ENCODE results near the gene ST8SIA5. TPM values are rescaled to one million over a fixed set of nuclear protein-coding genes. Genes with fewer than 3 reads are reported as not detected.

ST8SIA5 gene
- total and polyA plus RNA-seq, 10 of the 15 experiments (the other 5 are each of a cell fraction or from before 2014, with no cell fraction given), result 0.02 to 0.32 (median 0.12) TPM; not detected in 1

DNA sequence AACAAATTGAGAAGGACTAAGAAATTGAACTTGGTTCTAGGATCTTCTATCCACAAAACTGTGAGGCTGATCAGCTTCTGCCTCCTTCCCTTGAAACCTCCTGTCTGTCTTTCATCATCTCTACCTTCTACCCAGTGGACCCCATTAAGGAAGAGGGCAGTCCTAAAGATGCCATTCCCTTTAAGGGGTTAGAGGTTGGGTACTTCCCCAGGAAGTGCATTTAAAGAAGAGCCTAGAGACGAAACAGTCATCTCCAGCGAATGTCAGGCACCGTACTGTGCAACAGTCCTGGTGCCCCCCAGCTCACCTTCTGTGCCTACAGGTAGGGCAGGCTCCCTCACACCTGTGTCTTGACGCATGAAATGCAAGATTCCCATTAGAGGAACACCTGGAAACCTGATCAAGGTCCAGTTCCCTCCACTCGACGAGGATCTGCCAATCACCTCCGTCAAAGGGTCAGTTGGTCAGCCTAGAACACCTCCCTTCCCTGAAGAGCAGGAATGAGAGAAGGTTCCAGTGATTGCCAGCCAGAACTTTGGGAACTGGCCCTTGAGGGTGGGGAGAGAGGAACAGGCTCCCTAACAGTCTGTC lies 120.7 kb downstream of the ST8SIA5 start:
- intact Hi-C loops (cut with micrococcal nuclease; ENCODE audit: unreplicated experiment), result no loop called here
- SMC1A ChIA-PET (ENCODE audit: uncharacterized antibody, unreplicated experiment), result no interaction called here
- no peak overlapping the region for H3K4me3 ChIP-seq
- CTCF ChIA-PET, result no interaction called here
- no peaks in the 10 kb centered on the region for H4K20me1 ChIP-seq (ENCODE audit: control insufficient read depth, insufficient read depth)
- in situ Hi-C loops (cut with MboI), result no loop called here
- RAD21 ChIA-PET (ENCODE audit: unreplicated experiment), result no interaction called here
- H3K79me2 ChIP-seq (ENCODE audit: control insufficient read depth, insufficient read depth, low read length), result no peaks in the 10 kb centered on the region
- no peak overlapping the region for H2AFZ ChIP-seq (ENCODE audit: control insufficient read depth, low read depth, low read length)
- DNase-seq (ENCODE audit: low read depth, low spot score) (no peak), FAIRE-seq (no peak), ATAC-seq (no peak)
- BruUV-seq (replicated peaks), result no TSS peak
- no peaks in the 10 kb centered on the region; the same call in 2 of the 3 replicates for H3K9me3 ChIP-seq (replicated peaks; ENCODE audit: control insufficient read depth, insufficient read depth, low read length)
- POLR2A ChIA-PET, result no interaction called here
- no peaks in the 10 kb centered on the region for H3K36me3 ChIP-seq (ENCODE audit: control insufficient read depth in 2 of 2, insufficient read depth in 2 of 2, low read length in 1 of 2)
- H3K27ac ChIP-seq (ENCODE audit: control insufficient read depth, insufficient read depth), result no peak overlapping the region
- H3K4me2 ChIP-seq (ENCODE audit: control insufficient read depth, insufficient read depth), result no peak overlapping the region
- H3K27me3 ChIP-seq (replicated peaks in 1 of 2; ENCODE audit: control insufficient read depth in 2 of 2, insufficient read depth in 2 of 2, low read length in 1 of 2), result no peaks in the 10 kb centered on the region; a peak in 1 of 4 replicates
- TF ChIP-seq ZBED1 (IDR thresholded peaks at IDR 0.05; ENCODE audit: borderline replicate concordance), result no peak
- TF ChIP-seq NR2F1 (conservative IDR thresholded peaks at IDR 0.05), result no peak
- no peak for TF ChIP-seq GATAD2B (conservative IDR thresholded peaks at IDR 0.05; ENCODE audit: low read depth)
- no peak for TF ChIP-seq ETV6 (conservative IDR thresholded peaks at IDR 0.05 in 1 of 2, IDR thresholded peaks at IDR 0.05 in 1 of 2; ENCODE audit: borderline replicate concordance in 1 of 2, low read depth in 1 of 2)
- TF ChIP-seq EGR1 (IDR thresholded peaks at IDR 0.05; ENCODE audit: borderline replicate concordance in 1 of 2, low read depth in 2 of 2, low read length in 2 of 2), result no peak
- H3K9ac ChIP-seq (ENCODE audit: control insufficient read depth, insufficient read depth, low read length), result no peak overlapping the region
- 15% methylated on average over 7 of the region's 7 CpGs for WGBS (ENCODE audit: insufficient coverage, insufficient replicate concordance, low lambda C conversion rate, missing lambda C conversion rate)
- no peaks in the 10 kb centered on the region for H3K4me1 ChIP-seq (ENCODE audit: control insufficient read depth, insufficient read depth, low read length)

DNA sequence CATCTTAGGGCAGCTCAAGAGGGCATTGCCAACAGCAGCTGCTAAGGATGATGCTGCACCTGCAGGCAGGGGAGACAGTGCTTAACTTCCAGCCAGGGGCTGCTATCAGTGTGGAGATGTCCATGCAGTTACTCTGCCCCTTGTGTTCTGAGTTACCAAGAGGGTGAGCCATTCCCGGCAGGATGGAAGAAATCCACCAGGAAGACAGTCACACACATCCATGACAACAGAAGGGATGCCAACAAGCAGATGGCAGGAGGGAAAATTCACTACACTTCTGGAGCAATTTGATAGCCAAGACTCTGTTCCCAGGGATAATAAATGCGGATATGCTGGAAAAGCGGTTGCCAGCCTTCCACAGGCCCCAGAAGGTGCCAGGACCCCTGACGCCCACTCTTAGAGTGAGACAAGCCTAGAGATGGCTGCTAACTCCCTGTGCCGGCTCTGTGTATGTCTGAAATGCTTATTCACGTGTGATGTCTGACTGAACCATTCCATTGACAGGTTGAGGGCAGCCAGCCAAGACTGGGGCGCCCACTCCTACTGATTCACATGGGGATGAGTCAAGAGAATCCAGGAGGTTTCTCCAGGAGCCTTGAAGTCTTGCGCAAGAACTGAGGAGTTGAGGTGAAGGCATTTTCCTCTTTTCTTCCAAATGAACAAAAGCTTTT lies 124.3 kb downstream of the ST8SIA5 start:
- ChIA-PET POLR2A (no interaction called here), SMC1A (ENCODE audit: uncharacterized antibody, unreplicated experiment) (no interaction called here), RAD21 (ENCODE audit: unreplicated experiment) (no interaction called here), CTCF (no interaction called here)
- TF ChIP-seq MYB (IDR thresholded peaks at IDR 0.05; ENCODE audit: borderline replicate concordance, low read depth, low read length) (no peak), SPI1 (IDR thresholded peaks at IDR 0.05; ENCODE audit: borderline replicate concordance, insufficient read depth, low read depth, low read length) (no peak), MTA2 (IDR thresholded peaks at IDR 0.05; ENCODE audit: low read depth) (no peak)
- intact Hi-C loops (cut with micrococcal nuclease; ENCODE audit: unreplicated experiment) (no loop called here), in situ Hi-C loops (cut with MboI) (no loop called here)
- 32% methylated on average over 8 of the region's 8 CpGs for WGBS (ENCODE audit: insufficient coverage, insufficient replicate concordance, low lambda C conversion rate, missing lambda C conversion rate)
- H3K27ac ChIP-seq (ENCODE audit: control insufficient read depth, insufficient read depth), result no peak overlapping the region
- H3K27me3 ChIP-seq (replicated peaks in 1 of 2; ENCODE audit: control insufficient read depth in 2 of 2, insufficient read depth in 2 of 2, low read length in 1 of 2), result peaks cover 0 to 2% of the 10 kb centered on the region in 2 experiments; a peak in 1 of 4 replicates
- H3K79me2 ChIP-seq (ENCODE audit: control insufficient read depth, insufficient read depth, low read length), result no peaks in the 10 kb centered on the region
- H2AFZ ChIP-seq (ENCODE audit: control insufficient read depth, low read depth, low read length), result no peak overlapping the region
- DNase-seq (ENCODE audit: low read depth, low spot score) (no peak), ATAC-seq (no peak), FAIRE-seq (no peak)
- no TSS peak for BruUV-seq (replicated peaks)
- no peak overlapping the region for H3K4me3 ChIP-seq
- no peaks in the 10 kb centered on the region for H3K36me3 ChIP-seq (ENCODE audit: control insufficient read depth in 2 of 2, insufficient read depth in 2 of 2, low read length in 1 of 2)
- no peak overlapping the region for H3K9ac ChIP-seq (ENCODE audit: control insufficient read depth, insufficient read depth, low read length)
- H4K20me1 ChIP-seq (ENCODE audit: control insufficient read depth, insufficient read depth), result no peaks in the 10 kb centered on the region
- H3K9me3 ChIP-seq (replicated peaks; ENCODE audit: control insufficient read depth, insufficient read depth, low read length), result no peaks in the 10 kb centered on the region; the same call in 2 of the 3 replicates
- H3K4me1 ChIP-seq (ENCODE audit: control insufficient read depth, insufficient read depth, low read length), result no peaks in the 10 kb centered on the region
- no peak overlapping the region for H3K4me2 ChIP-seq (ENCODE audit: control insufficient read depth, insufficient read depth)
